HG03378 (cell line): ENCODE data around the gene EIF4E.
"Not testable (repeated sequence)": the region's sequence is repeated elsewhere in the genome, so short reads cannot be mapped to it uniquely, and the experiment has no call there.

Experiments
- ATAC-seq: cut with Tn5 transposase; IDR thresholded peaks from one replicate; pipeline ENCODE4 v1.9.1; 2021; ENCODE audit warnings: mild to moderate bottlenecking, moderate library complexity; ENCODE audit not compliant: unreplicated experiment

EIF4E gene

DNA sequence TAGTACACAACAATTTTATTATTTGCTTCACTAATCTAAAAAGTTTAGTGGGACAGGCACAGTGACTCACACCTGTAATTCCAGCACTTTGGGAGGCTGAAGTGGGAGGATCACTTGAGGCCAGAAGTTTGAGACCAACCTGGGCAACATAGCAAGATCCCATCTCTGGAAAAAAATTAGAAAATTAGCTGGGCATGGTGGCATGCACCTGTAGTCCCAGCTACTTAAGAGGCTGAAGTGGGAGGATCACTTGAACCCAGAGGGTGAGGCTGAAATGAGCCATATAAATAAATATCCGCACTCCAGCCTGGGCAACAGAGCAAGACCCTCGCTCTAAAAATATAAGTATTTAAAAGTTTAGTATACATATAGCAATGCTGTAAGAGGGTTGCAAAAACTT is 42.6 kb downstream of the EIF4E start:
- ATAC-seq: not testable (repeated sequence)

DNA sequence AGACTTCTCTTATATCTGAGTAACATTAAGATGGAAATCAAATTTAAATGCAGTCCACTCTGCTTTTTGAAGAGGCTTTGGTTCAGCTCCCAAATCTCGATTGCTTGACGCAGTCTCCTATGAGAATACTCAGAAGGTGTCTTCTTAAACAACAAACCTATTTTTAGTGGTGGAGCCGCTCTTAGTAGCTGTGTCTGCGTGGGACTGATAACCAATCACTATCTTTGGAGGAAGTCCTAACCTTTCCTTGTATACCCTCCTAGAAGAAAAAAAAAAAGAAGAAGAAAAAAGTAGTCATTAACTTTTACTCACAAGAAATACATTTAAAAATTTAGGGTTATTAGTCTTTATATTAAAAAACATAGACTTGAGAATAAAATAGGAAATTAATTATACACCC is 48.0 kb downstream of the EIF4E start:
- not testable (repeated sequence) for ATAC-seq

GRCh38 chr4:98879515-98879914 is 49.4 kb downstream of the EIF4E start:
- ATAC-seq: no peak

DNA sequence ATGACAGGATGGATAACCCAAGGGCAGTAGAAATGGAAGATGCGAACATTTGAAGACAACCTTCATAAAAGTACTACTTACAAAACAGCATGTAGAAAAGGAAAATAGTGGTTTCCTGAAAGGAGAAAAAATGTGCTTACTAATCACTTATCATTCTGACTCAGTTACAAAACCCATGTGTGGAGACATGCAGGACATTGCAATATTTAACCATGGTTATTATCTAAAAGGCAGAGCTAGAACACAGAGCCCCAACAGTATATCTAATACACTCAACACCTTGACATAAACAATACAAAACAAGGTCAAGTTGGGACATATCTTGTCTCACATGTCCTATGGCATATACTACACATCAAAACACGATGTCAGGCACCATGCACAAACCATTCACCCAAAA is 55.9 kb downstream of the EIF4E start:
- ATAC-seq: no peak

- not testable (repeated sequence) for ATAC-seq
Measured at GRCh38 chr4:98872120-98872906, 56.6 kb downstream of the EIF4E start.

DNA sequence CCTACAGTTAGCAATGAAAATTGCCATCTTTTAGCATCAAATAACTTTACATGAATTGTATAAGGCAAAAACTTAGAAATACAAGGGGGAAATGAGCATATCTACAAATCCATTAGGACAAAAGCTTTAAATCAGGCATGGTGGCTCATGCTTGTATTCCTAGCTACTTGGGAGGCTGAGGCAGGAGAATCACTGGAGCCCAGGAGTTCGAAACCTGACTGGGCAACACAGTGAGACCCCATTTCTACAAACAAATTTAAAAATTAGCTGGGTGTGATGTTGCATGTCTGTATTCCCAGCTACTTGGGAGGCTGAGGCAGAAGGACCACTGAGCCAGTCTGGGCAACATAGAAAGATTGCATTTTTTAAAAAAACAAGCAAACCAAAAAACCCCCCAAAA is 61.3 kb downstream of the EIF4E start:
- ATAC-seq: no peak

DNA sequence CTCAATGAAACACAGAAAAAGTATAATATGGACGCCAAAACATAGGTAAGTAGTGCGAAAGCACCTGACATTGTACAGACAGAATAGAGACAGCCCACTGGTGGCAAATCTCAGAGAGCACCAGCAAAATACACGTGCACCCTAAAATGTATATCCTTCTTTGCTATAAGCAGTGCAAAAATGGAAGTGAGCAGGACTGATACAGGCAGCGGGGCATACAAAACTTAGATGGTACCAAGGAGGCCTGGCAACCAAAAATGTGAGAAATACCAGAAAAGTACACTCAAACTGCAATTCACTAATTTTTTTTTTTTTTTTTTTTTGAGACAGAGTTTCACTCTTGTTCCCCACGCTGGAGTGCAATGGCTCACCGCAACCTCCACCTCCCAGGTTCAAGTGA is 63.9 kb downstream of the EIF4E start:
- ATAC-seq: no peak

DNA sequence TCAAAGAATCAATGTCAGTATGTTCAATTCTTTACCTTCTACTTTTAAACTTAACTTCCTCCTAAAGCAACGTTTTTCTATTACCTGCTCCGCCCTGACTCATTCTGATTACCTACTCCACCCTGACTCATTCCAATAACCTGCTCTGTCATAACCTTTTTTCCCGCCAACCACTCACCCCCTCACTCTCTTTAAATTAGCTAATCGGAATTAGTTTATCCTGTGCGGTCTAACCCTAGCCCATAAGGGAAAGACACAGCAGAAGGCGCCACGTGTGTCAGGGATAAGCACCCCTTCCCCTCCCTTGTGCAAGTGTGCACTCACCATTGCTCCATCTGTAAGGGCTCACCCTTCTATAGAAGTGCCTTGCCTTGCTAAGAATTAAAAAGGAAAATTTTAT is 64.4 kb downstream of the EIF4E start:
- ATAC-seq: no peak

DNA sequence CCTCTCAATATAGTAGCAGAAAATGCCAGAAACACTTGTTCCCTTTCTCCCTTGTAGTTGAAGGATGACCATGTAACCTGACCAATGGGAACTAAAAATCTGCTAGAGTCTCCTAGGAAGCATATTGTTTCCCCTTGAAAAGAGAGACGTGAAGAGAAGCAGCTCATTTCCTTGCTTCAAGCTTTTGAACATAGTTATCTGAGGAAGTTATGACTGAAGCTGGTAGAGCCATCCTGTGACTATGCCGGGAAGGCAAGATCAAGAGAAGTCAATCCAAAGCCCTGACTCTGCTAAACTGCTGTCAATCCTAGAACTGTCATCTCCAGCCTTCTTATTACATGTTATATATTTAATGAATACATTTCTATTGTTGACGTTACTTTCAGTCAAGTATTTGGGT is 66.6 kb downstream of the EIF4E start:
- ATAC-seq: no peak

- no peak for ATAC-seq
Measured at GRCh38 chr4:98861100-98861884, 67.6 kb downstream of the EIF4E start.

DNA sequence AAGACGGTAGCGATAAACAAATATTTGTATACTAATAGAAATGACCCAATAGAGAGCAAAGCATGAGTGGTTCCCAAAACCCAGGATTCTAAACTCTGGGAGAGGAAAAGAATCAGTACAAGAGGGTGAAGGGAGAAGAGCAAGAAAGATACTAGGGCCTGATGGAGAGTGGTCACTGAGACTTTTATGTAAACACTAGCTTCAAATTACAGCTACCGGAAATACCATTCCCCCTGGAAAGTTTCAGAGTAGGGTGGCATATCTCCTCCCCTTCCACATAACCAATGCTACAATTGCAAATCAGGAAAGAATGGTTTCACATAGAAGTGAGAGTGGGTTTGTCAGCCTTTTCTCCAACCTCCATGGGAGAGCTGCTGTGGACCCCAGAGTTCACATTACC is 77.1 kb downstream of the EIF4E start:
- no peak for ATAC-seq

DNA sequence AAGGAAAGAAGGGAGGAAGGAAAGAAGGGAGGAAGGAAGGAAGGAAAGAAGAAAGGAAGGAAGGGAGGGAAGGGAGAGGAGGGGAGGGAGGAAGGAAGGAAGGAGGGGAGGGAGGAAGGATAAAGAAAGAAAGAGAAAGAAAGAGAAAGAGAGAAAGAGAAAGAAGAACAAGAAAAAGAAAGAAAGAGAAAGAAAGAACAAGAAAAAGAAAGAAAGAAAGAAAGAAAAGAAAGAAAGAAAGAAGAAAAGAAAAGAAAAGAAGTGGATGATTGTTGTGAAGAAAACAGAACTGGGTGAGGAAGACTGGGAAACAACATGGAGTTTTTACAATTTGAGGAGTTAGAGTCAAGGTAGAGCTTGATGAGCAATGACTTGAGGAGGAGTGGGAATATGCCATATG is 78.0 kb downstream of the EIF4E start:
- no peak for ATAC-seq

- ATAC-seq: no peak
Measured at GRCh38 chr4:98848448-98848847, 80.5 kb downstream of the EIF4E start.

GRCh38 chr4:98845960-98846359 is 83.0 kb downstream of the EIF4E start:
- no peak for ATAC-seq

DNA sequence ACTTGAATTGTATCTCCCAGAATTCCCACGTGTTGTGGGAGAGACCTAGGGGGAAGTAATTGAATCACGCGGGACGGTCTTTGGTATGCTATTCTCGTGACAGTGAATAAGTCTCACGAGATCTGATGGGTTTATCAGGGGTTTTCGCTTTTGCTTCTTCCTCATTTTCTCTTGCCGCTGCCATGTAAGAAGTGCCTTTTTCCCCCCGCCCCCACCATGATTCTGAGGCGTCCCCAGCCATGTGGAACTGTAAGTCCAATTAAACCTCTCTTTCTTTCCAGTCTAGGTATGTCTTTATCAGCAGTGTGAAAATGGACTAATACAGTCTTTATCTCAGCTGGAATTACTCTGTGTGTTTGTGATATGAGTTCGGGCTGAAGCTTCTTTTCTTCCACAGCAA is 86.0 kb downstream of the EIF4E start:
- not testable (repeated sequence) for ATAC-seq

GRCh38 chr4:98838977-98839618 is 89.8 kb downstream of the EIF4E start:
- ATAC-seq: no peak

DNA sequence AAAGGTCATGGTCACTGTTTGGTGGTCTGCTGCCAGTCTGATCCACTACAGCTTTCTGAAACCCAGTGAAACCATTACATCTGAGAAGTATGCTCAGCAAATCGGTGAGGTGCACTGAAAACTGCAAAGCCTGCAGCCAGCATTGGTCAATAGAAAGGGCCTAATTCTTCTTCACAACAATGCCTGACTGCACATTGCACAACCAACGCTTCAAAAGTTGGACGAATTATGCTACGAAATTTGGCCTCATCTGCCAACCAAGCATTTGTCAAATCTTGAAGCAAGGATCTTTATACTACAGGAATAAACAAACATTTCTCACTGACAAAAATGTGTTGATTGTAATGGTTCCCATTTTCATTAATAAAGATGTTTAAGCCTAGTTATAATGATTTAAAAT is 90.4 kb downstream of the EIF4E start:
- ATAC-seq: no peak

GRCh38 chr4:98833384-98833783 is 95.5 kb downstream of the EIF4E start:
- no peak for ATAC-seq

- not testable (repeated sequence) for ATAC-seq
Measured at GRCh38 chr4:98831036-98831435, 97.9 kb downstream of the EIF4E start.
